Kidney capillary endothelial cell (primary cell): Measurements from ENCODE around the gene BCKDHA.

Source experiments
- DNase-seq: peaks from one replicate; pipeline ENCODE4 v3.0.0-alpha.2; 2018; ENCODE audit warnings: low spot score

Gene BCKDHA

DNA sequence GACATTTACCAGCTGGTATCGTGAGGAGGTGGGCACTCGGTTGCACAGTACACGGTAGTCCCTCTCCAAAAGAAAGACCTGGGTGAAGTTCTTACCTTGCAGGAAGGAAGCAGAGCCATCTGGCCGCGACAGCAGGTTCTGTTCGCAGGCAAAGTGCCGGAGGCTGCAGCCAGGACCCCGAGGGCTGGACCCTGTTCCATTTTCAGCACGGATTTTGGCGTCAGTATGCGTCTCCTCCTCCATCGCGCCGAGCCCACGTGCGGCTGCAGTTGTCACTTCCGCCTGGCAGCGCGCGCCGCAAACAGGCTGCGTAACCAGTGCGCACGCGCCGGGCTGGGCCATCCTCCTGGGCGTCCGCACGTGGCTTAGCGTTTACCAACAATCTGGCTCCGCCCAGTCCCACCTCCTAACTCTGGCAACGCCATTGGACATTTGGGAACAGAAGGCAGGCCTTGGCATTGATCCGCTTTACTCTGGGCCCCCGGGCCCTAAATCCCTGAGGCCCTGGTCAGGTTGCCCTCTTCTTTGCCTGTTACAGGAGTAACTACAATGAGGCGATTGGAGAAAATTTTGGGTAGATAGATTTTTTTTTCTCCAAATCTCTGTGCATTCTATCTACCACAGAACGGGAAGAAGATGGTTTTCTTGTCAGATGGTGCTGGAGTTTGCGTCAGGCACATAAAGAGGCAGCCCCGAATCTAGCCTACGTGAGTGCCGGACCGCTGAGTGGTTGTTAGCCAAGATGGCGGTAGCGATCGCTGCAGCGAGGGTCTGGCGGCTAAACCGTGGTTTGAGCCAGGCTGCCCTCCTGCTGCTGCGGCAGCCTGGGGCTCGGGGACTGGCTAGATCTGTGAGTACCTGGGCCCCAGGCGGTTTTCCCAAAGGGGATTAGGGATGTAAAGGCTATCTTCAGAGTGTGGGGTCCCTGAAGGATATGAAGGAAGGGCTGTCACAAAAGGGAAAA, at the start of gene BCKDHA, which contains the start of gene EXOSC5:
Gene BCKDHA, plus strand, starts transcription at position 733 of the 964 bp plus-strand sequence. Its CDS starts 10 bp downstream, at position 743.
Gene EXOSC5, minus strand, starts transcription at position 274 of the 964 bp plus-strand sequence. Its CDS starts 31 bp downstream, at position 243.
- DNase-seq = peak; percentile 99

DNA sequence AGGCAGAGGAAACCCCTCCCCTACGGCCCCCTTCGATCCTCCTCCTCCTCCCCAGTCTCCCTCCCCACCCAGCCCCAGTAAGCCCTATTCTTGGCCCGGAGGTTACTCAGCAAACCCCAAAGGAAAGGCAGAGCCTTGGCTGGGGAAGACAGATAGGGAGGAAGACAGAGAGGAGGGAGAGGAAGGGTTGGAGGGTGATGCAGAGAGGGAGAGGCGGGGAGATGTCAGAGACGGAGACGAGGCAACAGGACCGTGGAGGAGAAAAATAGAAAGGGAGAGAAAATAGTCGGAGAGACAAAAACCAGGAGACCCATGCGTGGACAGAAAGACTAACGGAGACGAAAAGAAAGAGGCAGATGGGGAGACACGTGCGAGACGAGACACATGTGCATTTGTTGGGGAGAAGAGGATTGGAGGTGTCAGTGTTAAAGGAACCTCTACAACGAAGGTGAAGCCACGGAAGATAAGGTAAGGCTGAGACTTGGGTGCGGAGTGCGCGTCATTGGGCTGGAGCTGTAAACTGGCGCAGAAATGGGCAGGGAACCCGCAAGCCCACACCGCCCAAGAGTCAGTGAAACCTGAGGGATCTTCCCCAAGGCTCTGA, 46.8 kb upstream of the BCKDHA start:
- DNase-seq = no peak

DNA sequence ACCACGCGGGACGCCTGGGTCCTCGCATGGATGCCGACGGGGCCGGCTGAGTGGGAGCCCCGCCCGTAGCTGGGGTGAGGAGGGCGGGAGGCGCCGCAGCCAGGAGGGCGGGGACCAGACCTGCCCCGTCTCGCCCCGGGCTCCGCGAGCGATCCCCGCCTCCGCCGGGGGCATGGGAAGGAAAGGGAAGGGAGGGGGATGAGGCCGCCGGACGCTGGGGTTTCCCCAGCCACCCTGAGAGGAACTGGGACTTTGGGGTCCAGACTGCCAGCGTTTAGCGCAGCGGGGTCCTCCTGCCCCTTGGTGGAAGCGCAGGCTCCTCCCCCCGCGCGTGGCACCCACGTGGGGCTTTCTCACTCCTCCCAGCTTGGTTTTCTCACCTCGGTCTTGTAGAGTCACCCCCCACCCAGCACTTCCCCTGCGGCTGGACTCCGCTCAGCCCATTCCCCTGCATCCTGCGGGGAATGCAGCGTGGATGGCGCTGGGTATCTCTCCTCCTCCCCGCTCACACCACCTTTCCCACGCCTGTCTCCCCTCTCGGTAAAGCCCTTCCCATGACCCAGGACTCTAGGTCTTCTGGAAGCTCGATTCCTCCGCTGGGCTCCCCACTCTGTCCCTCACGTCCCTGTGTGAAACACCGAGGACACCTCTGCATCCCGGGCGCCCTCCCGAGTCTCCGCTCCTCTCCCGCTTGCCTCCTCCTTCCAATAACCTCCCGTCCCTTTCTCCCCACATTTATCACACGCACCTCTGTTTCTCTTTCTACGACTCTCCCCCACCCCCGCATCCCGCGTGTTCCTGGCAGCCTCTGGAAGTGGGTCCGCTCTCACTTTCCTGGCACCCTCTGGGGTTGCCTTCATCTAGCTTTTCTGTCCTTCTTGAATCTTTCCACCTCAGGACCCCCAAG, 46.0 kb upstream of the BCKDHA start:
- peak; percentile 65 for DNase-seq

DNA sequence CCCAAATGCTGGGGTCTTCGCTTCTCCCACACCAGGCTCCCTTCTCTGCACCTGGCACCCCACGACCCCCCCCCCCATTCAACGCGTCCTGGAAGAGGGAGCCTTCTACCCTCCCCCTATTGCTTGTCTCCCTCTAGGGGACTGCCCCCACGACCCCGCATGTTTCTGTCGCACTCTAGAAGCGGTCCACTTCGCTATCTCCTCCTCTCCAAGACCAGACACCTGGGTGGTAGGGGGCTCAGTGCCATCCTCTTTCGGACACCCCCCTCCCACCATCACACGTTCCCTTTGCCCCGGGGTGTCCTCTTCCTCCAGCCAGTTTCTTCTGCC, 45.4 kb upstream of the BCKDHA start:
- DNase-seq = no peak

GRCh38 chr19:41352609-41353465, 44.8 kb upstream of the BCKDHA start:
- no peak for DNase-seq

- peak; percentile 78 for DNase-seq
Measured at GRCh38 chr19:41353466-41354342, 43.9 kb upstream of the BCKDHA start, which contains the start of gene TGFB1. Gene TGFB1 (minus strand): TSS chr19:41353922. CDS start chr19:41353044, 878 bp downstream.

- DNase-seq = no peak
Measured at GRCh38 chr19:41354343-41354953, 43.2 kb upstream of the BCKDHA start.

DNA sequence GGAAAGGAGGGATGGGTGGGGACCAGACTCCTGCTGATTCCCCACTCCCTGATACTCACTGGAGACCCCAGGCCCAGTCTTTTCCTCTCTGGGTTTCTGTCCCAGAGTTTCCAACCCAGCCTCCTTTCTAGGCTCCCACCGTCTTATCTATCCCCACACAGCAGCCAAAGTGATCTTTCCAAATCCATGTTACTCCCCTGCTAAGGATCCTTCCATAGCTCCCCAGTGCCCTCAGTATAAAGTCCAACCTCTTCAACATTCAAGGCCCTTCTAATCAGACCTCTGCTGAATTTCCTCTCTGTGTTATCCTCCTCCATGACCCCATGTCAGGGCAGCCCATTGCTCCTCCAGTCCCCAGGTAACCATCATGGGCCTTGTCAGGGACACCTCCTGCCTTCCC, 42.6 kb upstream of the BCKDHA start:
- DNase-seq = no peak

DNA sequence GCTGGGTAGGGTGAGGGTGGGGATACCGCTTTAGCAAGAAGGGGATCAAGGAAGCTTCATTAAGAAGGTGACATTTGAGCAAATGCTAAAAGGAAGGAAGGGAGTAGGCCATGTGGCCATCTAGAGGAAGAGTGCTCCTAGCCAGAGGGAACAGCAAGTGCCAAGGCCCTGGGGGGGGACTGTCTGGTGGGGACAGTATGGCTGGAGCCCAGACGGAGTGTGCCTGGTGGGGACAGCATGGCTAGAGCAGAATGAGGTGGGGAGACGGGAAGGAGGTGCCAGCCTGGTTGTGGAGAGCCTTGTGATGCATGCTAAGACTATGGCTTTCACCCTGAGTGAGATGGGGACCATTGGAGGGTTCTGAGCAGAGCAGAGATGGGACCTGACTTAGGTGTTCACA, 41.8 kb upstream of the BCKDHA start:
- no peak for DNase-seq

- no peak for DNase-seq
Measured at GRCh38 chr19:41356984-41357739, 40.5 kb upstream of the BCKDHA start.

- DNase-seq = no peak
Measured at GRCh38 chr19:41357746-41358145, 39.9 kb upstream of the BCKDHA start.

GRCh38 chr19:41359741-41360140, 37.9 kb upstream of the BCKDHA start:
- no peak for DNase-seq

DNA sequence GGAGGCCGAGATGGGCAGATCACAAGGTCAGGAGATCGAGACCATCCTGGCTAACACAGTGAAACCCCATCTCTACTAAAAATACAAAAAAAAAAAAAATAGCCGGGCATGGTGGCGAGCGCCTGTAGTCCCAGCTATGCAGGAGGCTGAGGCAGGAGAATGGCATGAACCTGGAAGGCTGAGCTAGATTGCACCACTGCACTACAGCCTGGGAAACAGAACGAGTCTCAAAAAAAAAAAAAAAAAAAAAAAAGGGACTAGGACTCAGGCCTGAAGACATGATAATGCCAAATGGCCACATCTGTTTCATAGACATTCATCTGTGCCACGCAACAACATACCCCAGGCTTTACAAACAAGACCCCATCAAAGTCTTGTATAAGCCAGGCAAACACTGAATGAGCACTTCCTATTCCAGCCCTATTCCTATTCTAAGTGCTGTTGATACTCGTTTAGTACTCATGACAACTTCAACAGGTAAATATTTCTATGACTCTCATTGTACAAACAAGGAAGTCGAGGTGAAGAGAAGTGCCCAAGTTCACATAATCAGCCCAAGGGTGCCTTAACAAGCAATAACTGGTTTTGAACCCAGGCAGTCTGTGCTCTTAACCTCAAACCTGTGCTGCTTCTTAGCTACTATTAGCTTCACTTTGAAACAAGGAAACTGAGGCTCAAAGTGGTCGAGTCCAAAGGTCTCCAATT, 35.3 kb upstream of the BCKDHA start:
- DNase-seq = no peak

- DNase-seq = no peak
Measured at GRCh38 chr19:41363371-41363752, 34.3 kb upstream of the BCKDHA start.

DNA sequence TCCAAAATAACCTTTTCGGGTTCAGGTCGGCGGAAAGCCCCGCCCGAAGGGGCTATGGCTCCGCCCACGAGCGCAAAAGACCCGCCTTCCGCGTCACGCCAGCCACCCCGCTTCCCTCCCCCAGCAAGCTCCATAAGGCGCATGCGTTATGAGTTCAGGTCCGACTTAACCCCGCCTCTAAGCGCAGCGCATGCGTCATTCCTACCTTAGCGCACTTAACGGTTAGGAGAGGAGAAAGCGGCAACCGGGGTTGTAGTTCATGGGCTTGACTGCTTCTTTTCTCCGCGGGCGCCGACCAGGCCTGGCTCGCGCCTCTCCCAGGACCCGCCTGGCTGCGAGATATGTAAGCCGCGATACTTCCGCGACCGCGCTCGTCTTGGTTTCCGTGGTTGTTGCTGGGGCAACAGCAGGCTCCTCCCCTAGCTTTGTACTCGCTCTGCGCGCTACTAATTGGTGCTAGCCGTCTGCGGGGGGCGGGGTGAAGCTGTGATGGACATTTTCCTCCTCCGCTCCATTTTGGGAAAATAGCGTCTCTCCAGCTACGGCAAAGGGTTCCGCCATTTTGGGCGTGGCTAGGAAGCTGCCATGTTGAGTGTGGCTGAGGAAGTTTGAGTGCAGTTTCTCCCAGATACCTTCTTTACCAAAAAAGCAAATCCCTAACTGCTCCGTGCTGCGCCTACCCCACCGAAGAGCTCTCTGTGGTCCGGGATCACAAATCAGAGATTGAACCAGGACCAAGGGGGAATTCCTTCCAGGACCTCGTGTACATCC, 33.7 kb upstream of the BCKDHA start, which contains the start of gene B9D2:
Gene B9D2, minus strand, starts transcription at position 397 of the 771 bp plus-strand sequence. CDS start 630 bp downstream, outside the sequence.
- peak; percentile 98 for DNase-seq

- DNase-seq = no peak
Measured at GRCh38 chr19:41364524-41365391, 32.9 kb upstream of the BCKDHA start.
